ENCODE results near the gene CTSF. TPM values are rescaled to one million over a fixed set of nuclear protein-coding genes. Genes with fewer than 3 reads are reported as not detected.

The CTSF gene
- total and polyA plus RNA-seq, 4 experiments from 2014 or later = 13.3 to 31.7 (median 23.3) TPM

GRCh38 chr11:66581261-66581660 is 12.9 kb upstream of the CTSF start:
- ChIA-PET POLR2A (ENCODE audit: partially characterized antibody) (interaction anchor here (1.0 to 5.2 kb wide), 4 partner anchors 12 to 96 kb away, joined by 3 to 75 read pairs (median 6); partner anchors contain the start of genes CCDC87, CCS, RBM14 and RBM4), CTCF (ENCODE audit: partially characterized antibody) (interaction anchor here (0.8 to 7.2 kb wide), 6 partner anchors 10 to 180 kb away, joined by 3 to 268 read pairs (median 8); partner anchors contain the start of genes ACTN3, CCDC87, CCS and RBM4B)
- intact Hi-C loops (cut with micrococcal nuclease) = no loop called here
- Histone ChIP-seq H3K9me3 (ENCODE audit: control insufficient read depth in 1 of 2, low read length in 2 of 2) (no peaks in the 10 kb centered on the region), H3K36me3 (ENCODE audit: insufficient read depth, low read length) (no peaks in the 10 kb centered on the region), H3K4me3 (ENCODE audit: low read length in 2 of 2) (no peak overlapping the region), H3K27ac (ENCODE audit: low read depth, low read length) (no peak overlapping the region), H3K4me1 (ENCODE audit: insufficient read depth, low read length) (peaks cover 5% of the 10 kb centered on the region), H3K27me3 (ENCODE audit: insufficient read depth, low read length) (no peaks in the 10 kb centered on the region)
- Mint-ChIP-seq H3K4me1 (peaks cover 0 to 12% (median 6%) of the 10 kb centered on the region in 4 donors), H3K9me3 (peaks cover 0 to 10% (median 6%) of the 10 kb centered on the region in 8 donors), H3K36me3 (no peaks in the 10 kb centered on the region), H3K27ac (no peak overlapping the region), H3K4me3 (no peak overlapping the region), H3K27me3 (peaks cover 0 to 2% of the 10 kb centered on the region in 2 donors)
- DNase-seq = no peak

GRCh38 chr11:66580803-66581202 is 12.4 kb upstream of the CTSF start:
- H3K4me1 ChIP-seq (ENCODE audit: insufficient read depth, low read length) = peaks cover 5% of the 10 kb centered on the region
- Mint-ChIP-seq H3K9me3 (peaks cover 0 to 10% (median 6%) of the 10 kb centered on the region in 8 donors), H3K27me3 (peaks cover 0 to 2% of the 10 kb centered on the region in 2 donors), H3K4me3 (no peak overlapping the region), H3K4me1 (peaks cover 0 to 12% (median 6%) of the 10 kb centered on the region in 4 donors), H3K27ac (no peak overlapping the region), H3K36me3 (no peaks in the 10 kb centered on the region)
- H3K4me3 ChIP-seq (ENCODE audit: low read length in 2 of 2) = no peak overlapping the region
- no peaks in the 10 kb centered on the region for H3K9me3 ChIP-seq (ENCODE audit: control insufficient read depth in 1 of 2, low read length in 2 of 2)
- H3K27ac ChIP-seq (ENCODE audit: low read depth, low read length) = no peak overlapping the region
- ChIA-PET POLR2A (ENCODE audit: partially characterized antibody) (interaction anchor here (1.0 to 5.2 kb wide), 4 partner anchors 13 to 97 kb away, joined by 3 to 75 read pairs (median 6); partner anchors contain the start of genes CCDC87, CCS, RBM14 and RBM4), CTCF (ENCODE audit: partially characterized antibody) (interaction anchor here (0.8 to 7.2 kb wide), 7 partner anchors 11 to 181 kb away, joined by 3 to 268 read pairs (median 4); partner anchors contain the start of genes ACTN3, CCDC87, CCS and RBM4B)
- intact Hi-C loops (cut with micrococcal nuclease) = no loop called here
- H3K36me3 ChIP-seq (ENCODE audit: insufficient read depth, low read length) = no peaks in the 10 kb centered on the region
- no peak for DNase-seq
- no peaks in the 10 kb centered on the region for H3K27me3 ChIP-seq (ENCODE audit: insufficient read depth, low read length)

GRCh38 chr11:66579017-66579606 is 10.7 kb upstream of the CTSF start:
- peak overlapping the region in 3 of 7 donors; percentile 9 to 68 (median 25) for H3K27ac Mint-ChIP-seq
- H3K36me3 Mint-ChIP-seq = no peaks in the 10 kb centered on the region
- Histone ChIP-seq H3K9me3 (ENCODE audit: control insufficient read depth in 1 of 2, low read length in 2 of 2) (no peaks in the 10 kb centered on the region), H3K27me3 (ENCODE audit: insufficient read depth, low read length) (no peaks in the 10 kb centered on the region), H3K27ac (ENCODE audit: low read depth, low read length) (no peak overlapping the region), H3K36me3 (ENCODE audit: insufficient read depth, low read length) (no peaks in the 10 kb centered on the region), H3K4me3 (ENCODE audit: low read length in 2 of 2) (no peak overlapping the region), H3K4me1 (ENCODE audit: insufficient read depth, low read length) (peaks cover 5% of the 10 kb centered on the region)
- peak overlapping the region in 2 of 8 donors; percentile 33 to 47 for H3K4me3 Mint-ChIP-seq
- ChIA-PET POLR2A (ENCODE audit: partially characterized antibody) (interaction anchor here (0.9 to 5.2 kb wide), 5 partner anchors 13 to 99 kb away, joined by 3 to 75 read pairs (median 4); partner anchors contain the start of genes RBM14, RBM4B and ZDHHC24), CTCF (ENCODE audit: partially characterized antibody) (interaction anchor here (0.9 to 7.2 kb wide), 12 partner anchors 10 to 107 kb away, joined by 3 to 268 read pairs (median 5); partner anchors contain the start of genes ACTN3, CCDC87, CCS and CTSF)
- H3K27me3 Mint-ChIP-seq = peaks cover 0 to 7% of the 10 kb centered on the region in 2 donors
- peaks cover 0 to 10% (median 6%) of the 10 kb centered on the region in 8 donors for H3K9me3 Mint-ChIP-seq
- peaks cover 0 to 12% (median 6%) of the 10 kb centered on the region in 4 donors for H3K4me1 Mint-ChIP-seq
- DNase-seq = peak; percentile 64 to 72 (median 68)
- intact Hi-C loops (cut with micrococcal nuclease) = loop anchor here (1.0 kb wide), 4 partner anchors 40 to 255 kb away; no protein-coding TSS in a partner anchor

DNA sequence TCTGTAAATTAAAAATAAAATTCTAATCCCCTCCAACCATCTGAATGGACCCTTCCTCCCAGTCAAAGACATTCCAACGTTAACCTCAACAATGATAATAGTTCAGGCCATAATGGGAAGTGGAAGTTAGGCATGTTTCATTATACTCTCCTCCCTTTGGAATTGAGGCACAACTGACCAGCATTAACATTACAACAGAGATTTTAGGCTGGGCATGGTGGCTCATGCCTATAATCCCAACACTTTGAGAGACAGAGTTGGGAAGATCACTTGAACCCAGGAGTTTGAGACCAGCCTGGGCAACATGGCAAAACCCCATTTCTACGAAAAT is 2.4 kb upstream of the CTSF start:
- H3K4me1 ChIP-seq (ENCODE audit: insufficient read depth, low read length) = peaks cover 7% of the 10 kb centered on the region
- Mint-ChIP-seq H3K9me3 (peaks cover 0 to 1% (median 0%) of the 10 kb centered on the region in 8 donors), H3K4me1 (peaks cover 2 to 13% (median 6%) of the 10 kb centered on the region in 4 donors), H3K27me3 (peaks cover 4 to 9% of the 10 kb centered on the region in 2 donors), H3K36me3 (no peaks in the 10 kb centered on the region), H3K4me3 (peak overlapping the region in 1 of 8 donors; percentile 15), H3K27ac (no peak overlapping the region)
- POLR2A ChIA-PET (ENCODE audit: partially characterized antibody) = no interaction called here
- H3K36me3 ChIP-seq (ENCODE audit: insufficient read depth, low read length) = no peaks in the 10 kb centered on the region
- intact Hi-C loops (cut with micrococcal nuclease) = no loop called here
- no peak overlapping the region for H3K27ac ChIP-seq (ENCODE audit: low read depth, low read length)
- no peak for DNase-seq
- no peaks in the 10 kb centered on the region for H3K27me3 ChIP-seq (ENCODE audit: insufficient read depth, low read length)
- H3K4me3 ChIP-seq (ENCODE audit: low read length in 2 of 2) = no peak overlapping the region
- CTCF ChIA-PET (ENCODE audit: partially characterized antibody) = no interaction called here
- H3K9me3 ChIP-seq (ENCODE audit: control insufficient read depth in 1 of 2, low read length in 2 of 2) = no peaks in the 10 kb centered on the region

GRCh38 chr11:66570079-66570849 is 1.9 kb upstream of the CTSF start:
- DNase-seq = no peak
- no peaks in the 10 kb centered on the region for H3K27me3 ChIP-seq (ENCODE audit: insufficient read depth, low read length)
- intact Hi-C loops (cut with micrococcal nuclease) = no loop called here
- ChIA-PET CTCF (ENCODE audit: partially characterized antibody) (interaction anchor here (1.8 to 3.6 kb wide), 2 partner anchors 9 to 109 kb away, joined by 6 to 29 read pairs; partner anchors contain the start of gene RBM4B), POLR2A (ENCODE audit: partially characterized antibody) (interaction anchor here (0.7 to 1.1 kb wide), 2 partner anchors 68 to 174 kb away, joined by 4 to 7 read pairs; no protein-coding TSS in a partner anchor)
- Mint-ChIP-seq H3K27me3 (peaks cover 1 to 9% of the 10 kb centered on the region in 2 donors), H3K27ac (no peak overlapping the region), H3K36me3 (no peaks in the 10 kb centered on the region), H3K9me3 (peaks cover 0 to 1% (median 0%) of the 10 kb centered on the region in 8 donors), H3K4me3 (peak overlapping the region in 3 of 8 donors; percentile 3 to 54 (median 52)), H3K4me1 (peaks cover 2 to 13% (median 6%) of the 10 kb centered on the region in 4 donors)
- no peak overlapping the region for H3K4me3 ChIP-seq (ENCODE audit: low read length in 2 of 2)
- H3K27ac ChIP-seq (ENCODE audit: low read depth, low read length) = no peak overlapping the region
- no peaks in the 10 kb centered on the region for H3K36me3 ChIP-seq (ENCODE audit: insufficient read depth, low read length)
- peaks cover 7% of the 10 kb centered on the region for H3K4me1 ChIP-seq (ENCODE audit: insufficient read depth, low read length)
- H3K9me3 ChIP-seq (ENCODE audit: control insufficient read depth in 1 of 2, low read length in 2 of 2) = no peaks in the 10 kb centered on the region

DNA sequence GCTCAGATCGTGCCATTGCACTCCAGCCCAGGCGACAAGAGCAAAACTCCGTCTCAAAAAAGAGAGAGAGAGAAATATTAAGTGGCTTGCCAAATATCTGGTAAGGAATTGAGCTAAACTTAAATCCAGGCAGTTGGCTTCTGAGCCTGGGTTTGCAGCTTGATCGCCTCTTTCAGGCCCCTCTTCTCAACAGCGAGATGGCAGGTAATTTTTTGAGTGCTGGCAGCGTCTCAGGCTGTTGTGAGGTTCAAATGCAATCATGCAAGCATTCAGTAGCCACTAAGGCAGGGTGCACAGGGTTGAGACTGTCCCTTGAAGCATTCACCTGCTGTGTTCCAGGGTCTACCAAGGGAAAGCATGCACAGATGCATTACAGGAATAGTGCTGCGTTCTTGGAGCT is 670 bp upstream of the CTSF start:
- no peak for DNase-seq
- H3K4me3 ChIP-seq (ENCODE audit: low read length in 2 of 2) = no peak overlapping the region
- intact Hi-C loops (cut with micrococcal nuclease) = no loop called here
- Mint-ChIP-seq H3K36me3 (no peaks in the 10 kb centered on the region), H3K27me3 (peaks cover 0 to 9% of the 10 kb centered on the region in 2 donors), H3K4me3 (peak overlapping the region in 2 of 8 donors; percentile 83 to 87), H3K27ac (peak overlapping the region in 1 of 7 donors; percentile 48), H3K9me3 (peaks cover 0 to under 1% (median 0%) of the 10 kb centered on the region in 8 donors), H3K4me1 (peaks cover 2 to 13% (median 6%) of the 10 kb centered on the region in 4 donors)
- no peaks in the 10 kb centered on the region for H3K9me3 ChIP-seq (ENCODE audit: control insufficient read depth in 1 of 2, low read length in 2 of 2)
- no peak overlapping the region for H3K27ac ChIP-seq (ENCODE audit: low read depth, low read length)
- ChIA-PET CTCF (ENCODE audit: partially characterized antibody) (interaction anchor here (0.9 to 3.6 kb wide), 8 partner anchors 9 to 265 kb away, joined by 3 to 29 read pairs (median 4); partner anchors contain the start of gene RBM4B), POLR2A (ENCODE audit: partially characterized antibody) (interaction anchor here (0.8 to 2.7 kb wide), 14 partner anchors 9 to 273 kb away, joined by 3 to 41 read pairs (median 4); partner anchors contain the start of genes ACTN3, BBS1, DPP3 and RBM14)
- H3K27me3 ChIP-seq (ENCODE audit: insufficient read depth, low read length) = no peaks in the 10 kb centered on the region
- peaks cover 7% of the 10 kb centered on the region for H3K4me1 ChIP-seq (ENCODE audit: insufficient read depth, low read length)
- H3K36me3 ChIP-seq (ENCODE audit: insufficient read depth, low read length) = no peaks in the 10 kb centered on the region

Measured in CD4-positive, alpha-beta memory T cell (primary cell).